ENCODE results near the gene CCDC154. TPM values are rescaled to one million over a fixed set of nuclear protein-coding genes. Genes with fewer than 3 reads are reported as not detected.
"Not testable (repeated sequence)": the region's sequence is repeated elsewhere in the genome, so short reads cannot be mapped to it uniquely, and the experiment has no call there.

CCDC154 gene
- total and polyA plus RNA-seq, 5 experiments from 2014 or later = 14.0 to 15.5 TPM; not detected in 3

GRCh38 chr16:1485847-1486496, 41.6 kb upstream of the CCDC154 start:
- H3K4me3 Mint-ChIP-seq = no peak overlapping the region
- no peak for DNase-seq
- H3K27ac Mint-ChIP-seq = no peak overlapping the region
- H3K36me3 Mint-ChIP-seq = no peaks in the 10 kb centered on the region
- POLR2A ChIA-PET = no interaction called here
- peaks cover 0 to 1% (median 0%) of the 10 kb centered on the region in 5 donors for H3K27me3 Mint-ChIP-seq
- no peak for ATAC-seq
- no peaks in the 10 kb centered on the region for H3K9me3 Mint-ChIP-seq
- peaks cover 0 to 8% (median under 1%) of the 10 kb centered on the region in 4 donors for H3K4me1 Mint-ChIP-seq

- H3K4me3 Mint-ChIP-seq = no peak overlapping the region
- no peak overlapping the region for H3K27ac Mint-ChIP-seq
- H3K36me3 Mint-ChIP-seq = no peaks in the 10 kb centered on the region
- DNase-seq (no peak), ATAC-seq (no peak)
- peaks cover 0 to 1% (median 0%) of the 10 kb centered on the region in 5 donors for H3K27me3 Mint-ChIP-seq
- no peaks in the 10 kb centered on the region for H3K9me3 Mint-ChIP-seq
- peaks cover 0 to 18% (median 1%) of the 10 kb centered on the region in 4 donors for H3K4me1 Mint-ChIP-seq
- POLR2A ChIA-PET = interaction anchor here (0.5 to 0.6 kb wide), 2 partner anchors 9 to 186 kb away, joined by 3 to 5 read pairs; no protein-coding TSS in a partner anchor
Observed at GRCh38 chr16:1481906-1482835, 37.8 kb upstream of the CCDC154 start.

DNA sequence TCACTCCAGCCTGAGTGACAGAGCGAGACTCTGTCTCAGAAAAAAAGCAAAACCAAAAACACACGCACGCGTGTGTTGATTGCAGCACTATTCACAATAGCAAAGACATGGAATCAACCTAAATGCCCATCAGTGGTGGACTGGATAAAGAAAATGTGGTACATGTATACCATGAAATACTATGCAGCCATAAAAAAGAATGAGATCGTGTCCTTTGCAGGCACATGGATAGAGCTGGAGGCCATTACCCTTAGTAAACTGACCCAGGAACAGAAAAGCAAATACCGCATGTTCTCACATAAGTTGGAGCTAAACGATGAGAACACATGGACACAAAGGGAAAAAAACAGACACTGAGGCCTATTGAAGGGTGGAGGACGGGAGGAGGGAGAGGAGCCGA, 34.6 kb upstream of the CCDC154 start:
- Mint-ChIP-seq H3K4me1 (peaks cover 4 to 30% (median 10%) of the 10 kb centered on the region in 4 donors), H3K27ac (peak overlapping the region in 1 of 10 donors; percentile 38)
- not testable (repeated sequence) for H3K27me3 Mint-ChIP-seq, H3K36me3 Mint-ChIP-seq, ATAC-seq, DNase-seq, H3K4me3 Mint-ChIP-seq, H3K9me3 Mint-ChIP-seq
- POLR2A ChIA-PET = interaction anchor here (2.3 kb wide), 1 partner anchor 14 kb away, joined by 8 read pairs; the partner anchor contains the start of gene TELO2

DNA sequence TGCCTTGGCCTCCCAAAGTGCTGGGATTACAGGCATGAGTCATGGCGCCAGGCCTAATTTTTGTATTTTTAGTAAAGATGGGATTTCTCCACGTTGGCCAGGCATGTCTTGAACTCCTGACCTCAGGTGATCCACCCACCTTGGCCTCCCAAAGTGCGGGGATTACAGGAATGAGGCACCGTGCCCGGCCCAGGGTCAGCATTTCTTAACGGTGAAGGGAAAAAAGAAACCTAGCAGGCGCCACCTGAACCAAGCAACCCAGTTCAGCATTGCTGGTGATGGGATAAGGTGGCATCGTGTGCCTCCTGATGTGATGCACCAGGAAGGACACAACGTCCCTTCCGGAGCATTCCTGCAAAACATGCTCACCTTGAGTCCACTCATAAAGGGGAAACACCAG, 32.7 kb upstream of the CCDC154 start:
- no peaks in the 10 kb centered on the region for H3K27me3 Mint-ChIP-seq
- H3K4me1 Mint-ChIP-seq = peaks cover 13 to 41% (median 21%) of the 10 kb centered on the region in 4 donors
- no peak for DNase-seq
- no peak for ATAC-seq
- H3K36me3 Mint-ChIP-seq = no peaks in the 10 kb centered on the region
- H3K27ac Mint-ChIP-seq = no peak overlapping the region
- H3K9me3 Mint-ChIP-seq = no peaks in the 10 kb centered on the region
- H3K4me3 Mint-ChIP-seq = peak overlapping the region in 1 of 10 donors; percentile 36
- POLR2A ChIA-PET = interaction anchor here (0.7 to 2.0 kb wide), 2 partner anchors 14 to 15 kb away, joined by 4 to 15 read pairs; partner anchors contain the start of gene TELO2

- Mint-ChIP-seq H3K27me3 (no peaks in the 10 kb centered on the region), H3K4me3 (peak overlapping the region; percentile 72 to 90 (median 85)), H3K9me3 (no peaks in the 10 kb centered on the region), H3K27ac (peak overlapping the region; percentile 73 to 96 (median 91)), H3K36me3 (no peaks in the 10 kb centered on the region), H3K4me1 (peaks cover 20 to 44% (median 35%) of the 10 kb centered on the region in 4 donors)
- ATAC-seq (no peak), DNase-seq (no peak)
- POLR2A ChIA-PET = interaction anchor here (0.9 to 2.0 kb wide), 4 partner anchors 17 to 136 kb away, joined by 4 to 15 read pairs (median 5); partner anchors contain the start of genes IFT140, TELO2 and UQCC4
Observed at GRCh38 chr16:1475552-1476114, 31.3 kb upstream of the CCDC154 start.

- no peaks in the 10 kb centered on the region for H3K27me3 Mint-ChIP-seq
- peak within 1 kb of the TSS; percentile 72 to 90 (median 85) for H3K4me3 Mint-ChIP-seq
- ATAC-seq = peak; percentile 90 to 94
- peaks cover 22 to 47% (median 41%) of the 10 kb centered on the region in 4 donors for H3K4me1 Mint-ChIP-seq
- POLR2A ChIA-PET = interaction anchor here (0.9 to 2.0 kb wide), 4 partner anchors 17 to 136 kb away, joined by 4 to 15 read pairs (median 5); partner anchors contain the start of genes IFT140, TELO2 and UQCC4
- H3K36me3 Mint-ChIP-seq = no peaks in the 10 kb centered on the region
- H3K27ac Mint-ChIP-seq = peak within 1 kb of the TSS; percentile 73 to 96 (median 91)
- peak; percentile 76 to 91 (median 84) for DNase-seq
- H3K9me3 Mint-ChIP-seq = no peaks in the 10 kb centered on the region
Observed at GRCh38 chr16:1474796-1475551, 30.6 kb upstream of the CCDC154 start, which contains the start of gene CLCN7. TSS of gene CLCN7 (minus strand) at chr16:1475028. CDS start at chr16:1474974, 54 bp downstream.

- peak overlapping the region in 9 of 10 donors; percentile 48 to 86 (median 78) for H3K27ac Mint-ChIP-seq
- H3K36me3 Mint-ChIP-seq = no peaks in the 10 kb centered on the region
- H3K4me3 Mint-ChIP-seq = peak overlapping the region; percentile 54 to 87 (median 78)
- ATAC-seq = peak in 1 of 2 donors; percentile 11
- POLR2A ChIA-PET = interaction anchor here (0.7 kb wide), 2 partner anchors 133 to 458 kb away, joined by 3 read pairs; no protein-coding TSS in a partner anchor
- no peaks in the 10 kb centered on the region for H3K27me3 Mint-ChIP-seq
- H3K9me3 Mint-ChIP-seq = no peaks in the 10 kb centered on the region
- no peak for DNase-seq
- peaks cover 25 to 52% (median 47%) of the 10 kb centered on the region in 4 donors for H3K4me1 Mint-ChIP-seq
Observed at GRCh38 chr16:1474082-1474795, 29.9 kb upstream of the CCDC154 start.

DNA sequence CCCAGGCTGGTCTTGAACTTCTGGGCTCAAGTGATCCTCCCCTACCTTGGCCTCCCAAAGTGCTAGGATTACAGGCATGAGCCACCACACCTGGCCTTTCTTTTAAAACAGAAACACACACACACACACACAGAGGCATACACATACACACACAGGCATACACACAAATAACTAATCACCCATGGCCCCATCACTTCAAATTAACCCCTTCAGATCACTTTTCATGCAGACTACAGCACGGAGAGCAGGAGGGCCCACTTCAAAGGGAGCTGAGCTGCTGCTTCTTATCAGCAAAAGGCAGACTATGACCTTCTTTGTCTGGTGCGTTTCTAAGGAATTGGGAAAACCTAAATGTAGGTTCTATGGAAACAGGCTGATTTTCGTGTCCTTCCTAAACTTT, 28.6 kb upstream of the CCDC154 start:
- no peak for ATAC-seq
- peak overlapping the region in 7 of 10 donors; percentile 22 to 89 (median 76) for H3K27ac Mint-ChIP-seq
- H3K9me3 Mint-ChIP-seq = no peaks in the 10 kb centered on the region
- DNase-seq = no peak
- peaks cover 25 to 55% (median 47%) of the 10 kb centered on the region in 4 donors for H3K4me1 Mint-ChIP-seq
- H3K27me3 Mint-ChIP-seq = no peaks in the 10 kb centered on the region
- H3K36me3 Mint-ChIP-seq = no peaks in the 10 kb centered on the region
- peak overlapping the region; percentile 39 to 90 (median 76) for H3K4me3 Mint-ChIP-seq
- POLR2A ChIA-PET = interaction anchor here (0.7 to 1.0 kb wide), 6 partner anchors 9 to 1125 kb away, joined by 3 to 5 read pairs (median 4); partner anchors contain the start of gene TELO2

DNA sequence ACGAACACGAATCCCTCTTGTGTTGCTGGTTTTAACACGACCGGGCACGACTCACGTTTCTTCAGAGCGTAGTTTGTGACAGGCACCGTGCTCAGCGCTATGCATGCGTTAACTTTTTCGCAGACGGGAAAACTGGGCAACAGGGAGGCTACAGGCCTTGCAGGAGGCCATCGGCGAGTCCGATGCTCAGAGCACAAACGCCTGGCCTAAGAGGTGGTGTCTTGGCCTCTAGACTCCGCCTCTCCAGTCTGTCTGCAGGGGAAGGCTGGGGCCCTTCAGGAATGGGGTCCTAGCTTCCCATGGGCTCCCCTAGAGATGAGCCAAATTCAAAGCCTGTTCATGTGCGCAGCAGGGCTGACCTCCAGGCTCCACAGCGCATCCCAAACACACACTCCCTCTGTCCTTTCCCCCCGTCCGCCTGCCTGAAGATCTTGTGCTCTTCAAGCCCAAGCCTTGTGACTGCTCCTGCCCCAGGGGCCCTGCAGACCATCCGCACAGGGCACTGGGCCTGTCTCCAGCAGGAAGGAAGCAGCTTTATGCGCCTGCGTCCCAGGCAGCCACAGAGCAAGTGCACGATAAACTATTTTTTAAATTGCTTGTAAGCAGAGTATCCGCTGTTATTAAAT, 27.3 kb upstream of the CCDC154 start:
- Mint-ChIP-seq H3K4me3 (peak overlapping the region in 6 of 10 donors; percentile 3 to 57 (median 38)), H3K27ac (peak overlapping the region in 9 of 10 donors; percentile 7 to 86 (median 70)), H3K4me1 (peaks cover 25 to 61% (median 53%) of the 10 kb centered on the region in 4 donors), H3K27me3 (no peaks in the 10 kb centered on the region), H3K36me3 (no peaks in the 10 kb centered on the region), H3K9me3 (no peaks in the 10 kb centered on the region)
- DNase-seq = no peak
- ATAC-seq = no peak
- POLR2A ChIA-PET = interaction anchor here (1.4 kb wide), 1 partner anchor 21 kb away, joined by 3 read pairs; the partner anchor contains the start of gene TELO2

GRCh38 chr16:1470481-1471251, 26.3 kb upstream of the CCDC154 start:
- ATAC-seq (no peak), DNase-seq (no peak)
- Mint-ChIP-seq H3K4me3 (peak overlapping the region in 5 of 10 donors; percentile 26 to 71 (median 45)), H3K36me3 (no peaks in the 10 kb centered on the region), H3K27ac (peak overlapping the region in 8 of 10 donors; percentile 29 to 76 (median 60)), H3K27me3 (no peaks in the 10 kb centered on the region), H3K9me3 (no peaks in the 10 kb centered on the region), H3K4me1 (peaks cover 22 to 58% (median 51%) of the 10 kb centered on the region in 4 donors)
- POLR2A ChIA-PET = interaction anchor here (1.3 to 1.4 kb wide), 2 partner anchors 16 to 22 kb away, joined by 3 read pairs; partner anchors contain the start of gene TELO2

Measured in naive thymus-derived CD8-positive, alpha-beta T cell (primary cell).